H1 (cell line): Measurements from ENCODE around the gene TFAP2D. TPM values are rescaled to one million over a fixed set of nuclear protein-coding genes. Genes with fewer than 3 reads are reported as not detected.
A peak's percentile ranks its signal among the peaks of the same experiment; 100 is the strongest.

ENCODE experiments used
- EP300 ChIP-seq, 2 experiments: IDR thresholded peaks; 1 replicate in 1 of 2; 2 replicates in 1 of 2; pipeline ENCODE4 v1.6.1; 2011 to 2012; ENCODE audit warnings: low read depth in 2 of 2, low read length in 2 of 2, mild to moderate bottlenecking in 2 of 2, borderline replicate concordance in 1 of 2, inconsistent platforms in 1 of 2, moderate library complexity in 1 of 2
- SIRT6 ChIP-seq: IDR thresholded peaks from one replicate; pipeline ENCODE4 v1.7.1; 2012; ENCODE audit warnings: low read length, inconsistent platforms
- polyA plus RNA-seq, 7 experiments: library from polyadenylated mRNA; depleted of rRNA in 3 of 7; stranded (reverse) in 5 of 7; unstranded in 2 of 7; fragments of >200 nt in 5 of 7; fragments of 200-250 nt in 2 of 7; gene quantifications; 1 replicate in 5 of 7; 2 replicates in 1 of 7; 4 replicates in 1 of 7; pipeline versions ENCODE4 v1.2.1 to v1.2.3, GENCODE V29; 2011 to 2013; ENCODE audit warnings: missing spikeins in 2 of 7, mixed read lengths in 2 of 7
- total RNA-seq: library from RNA; stranded (reverse); fragmentation: NEBNext Ultra II Directional; extraction: Animal tissue kit (Norgen Biotek cat#: 25700); gene quantifications from 2 replicates; pipeline ENCODE4 v1.2.1, GENCODE V29; 2021
- TF ChIP-seq, protein P1 (sequence below), 3 experiments: IDR thresholded peaks; 1 replicate in 2 of 3; 2 replicates in 1 of 3; pipeline versions ENCODE4 v1.5.1 to v1.6.1; 2011; ENCODE audit warnings: low read length in 3 of 3, mild to moderate bottlenecking in 3 of 3, inconsistent platforms in 2 of 3, low read depth in 1 of 3, moderate library complexity in 1 of 3; ENCODE audit not compliant: insufficient read depth in 1 of 3; ENCODE audit errors: control extremely low read depth in 1 of 3
- TF ChIP-seq, protein P2 (sequence below): IDR thresholded peaks from 2 replicates; pipeline ENCODE4 v1.6.1; 2012; ENCODE audit warnings: inconsistent platforms

TFAP2D gene
- total and polyA plus RNA-seq, 2 of the 8 experiments (the other 6 are each of a cell fraction or from before 2014, with no cell fraction given) = not detected

DNA sequence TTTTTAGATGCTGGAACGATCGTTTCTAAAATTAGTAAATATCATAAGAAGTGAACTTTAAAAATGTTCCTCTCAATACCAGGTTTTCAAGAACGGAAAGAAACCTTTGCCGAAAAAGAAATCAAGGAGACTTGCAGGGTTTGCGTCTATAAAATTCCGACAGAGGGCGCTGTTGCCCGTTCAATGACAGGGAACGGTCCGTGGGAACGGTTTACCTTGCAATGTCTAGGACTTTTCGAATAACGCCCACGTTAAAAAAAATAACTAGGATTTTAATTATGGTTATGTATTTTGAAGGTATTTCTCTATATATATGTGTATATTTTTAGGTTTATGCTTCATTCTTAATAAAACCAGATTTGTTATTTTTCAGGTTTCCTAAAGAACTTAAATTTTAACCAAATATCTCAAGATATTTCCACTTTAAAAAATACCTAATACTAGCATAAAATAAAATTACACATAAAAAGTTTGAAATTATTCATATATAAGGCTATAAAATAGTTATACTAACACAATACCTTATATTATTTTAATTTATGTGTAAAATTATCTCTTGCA lies 102.9 kb downstream of the TFAP2D start (continued):
- no peak for TF ChIP-seq EP300 (IDR thresholded peaks at IDR 0.05; ENCODE audit: borderline replicate concordance in 1 of 2, low read depth in 2 of 2, low read length in 2 of 2)
- TF ChIP-seq, protein P1, sequence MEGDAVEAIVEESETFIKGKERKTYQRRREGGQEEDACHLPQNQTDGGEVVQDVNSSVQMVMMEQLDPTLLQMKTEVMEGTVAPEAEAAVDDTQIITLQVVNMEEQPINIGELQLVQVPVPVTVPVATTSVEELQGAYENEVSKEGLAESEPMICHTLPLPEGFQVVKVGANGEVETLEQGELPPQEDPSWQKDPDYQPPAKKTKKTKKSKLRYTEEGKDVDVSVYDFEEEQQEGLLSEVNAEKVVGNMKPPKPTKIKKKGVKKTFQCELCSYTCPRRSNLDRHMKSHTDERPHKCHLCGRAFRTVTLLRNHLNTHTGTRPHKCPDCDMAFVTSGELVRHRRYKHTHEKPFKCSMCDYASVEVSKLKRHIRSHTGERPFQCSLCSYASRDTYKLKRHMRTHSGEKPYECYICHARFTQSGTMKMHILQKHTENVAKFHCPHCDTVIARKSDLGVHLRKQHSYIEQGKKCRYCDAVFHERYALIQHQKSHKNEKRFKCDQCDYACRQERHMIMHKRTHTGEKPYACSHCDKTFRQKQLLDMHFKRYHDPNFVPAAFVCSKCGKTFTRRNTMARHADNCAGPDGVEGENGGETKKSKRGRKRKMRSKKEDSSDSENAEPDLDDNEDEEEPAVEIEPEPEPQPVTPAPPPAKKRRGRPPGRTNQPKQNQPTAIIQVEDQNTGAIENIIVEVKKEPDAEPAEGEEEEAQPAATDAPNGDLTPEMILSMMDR (IDR thresholded peaks at IDR 0.05; ENCODE audit: control extremely low read depth in 1 of 3, insufficient read depth in 1 of 3, low read depth in 1 of 3, low read length in 3 of 3) = peak; percentile 64 to 77 (median 70)
- no peak for TF ChIP-seq SIRT6
- TF ChIP-seq, protein P2, sequence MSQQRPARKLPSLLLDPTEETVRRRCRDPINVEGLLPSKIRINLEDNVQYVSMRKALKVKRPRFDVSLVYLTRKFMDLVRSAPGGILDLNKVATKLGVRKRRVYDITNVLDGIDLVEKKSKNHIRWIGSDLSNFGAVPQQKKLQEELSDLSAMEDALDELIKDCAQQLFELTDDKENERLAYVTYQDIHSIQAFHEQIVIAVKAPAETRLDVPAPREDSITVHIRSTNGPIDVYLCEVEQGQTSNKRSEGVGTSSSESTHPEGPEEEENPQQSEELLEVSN = no peak
